H1 (cell line): ENCODE results near the gene FBXO34. TPM values are rescaled to one million over a fixed set of nuclear protein-coding genes. Genes with fewer than 3 reads are reported as not detected.

ENCODE experiments used
- CTBP2 ChIP-seq: IDR thresholded peaks from 2 replicates; pipeline ENCODE4 v1.7.0; 2011; ENCODE audit warnings: borderline replicate concordance, mild to moderate bottlenecking, moderate library complexity, mixed read lengths, low read length; ENCODE audit not compliant: insufficient read depth, insufficient read length
- EZH2 ChIP-seq: fragments of 200-600 bp; sonication (generic); IDR thresholded peaks from 2 replicates; pipeline ENCODE4 v1.7.1; 2012; ENCODE audit warnings: low read depth, mild to moderate bottlenecking, moderate library complexity, low read length, inconsistent platforms; ENCODE audit not compliant: severe bottlenecking
- GABPA ChIP-seq: IDR thresholded peaks from 2 replicates; pipeline ENCODE4 v1.6.1; 2011; ENCODE audit warnings: mild to moderate bottlenecking, low read length, moderate library complexity, borderline replicate concordance; ENCODE audit not compliant: insufficient read depth
- KDM4A ChIP-seq: IDR thresholded peaks from one replicate; pipeline ENCODE4 v1.7.1; 2012; ENCODE audit warnings: low read depth, mild to moderate bottlenecking, moderate library complexity, low read length, inconsistent platforms; ENCODE audit not compliant: severe bottlenecking
- KDM5A ChIP-seq: fragments of 200-600 bp; IDR thresholded peaks from 2 replicates; pipeline ENCODE4 v1.7.1; 2012; ENCODE audit warnings: mild to moderate bottlenecking, low read length, inconsistent platforms, mixed read lengths
- MAFK ChIP-seq: IDR thresholded peaks from 2 replicates; pipeline ENCODE4 v1.6.1; 2012; ENCODE audit warnings: low read depth, mild to moderate bottlenecking, improper control_type of control experiment, low read length
- RBBP5 ChIP-seq: IDR thresholded peaks from 2 replicates; pipeline ENCODE4 v1.7.1; 2012; ENCODE audit warnings: low read depth, mild to moderate bottlenecking, inconsistent platforms, low read length, moderate library complexity, borderline replicate concordance
- TBP ChIP-seq: IDR thresholded peaks from 2 replicates; pipeline ENCODE4 v1.6.1; 2011; ENCODE audit warnings: low read depth, low read length, improper control_type of control experiment
- polyA plus RNA-seq, 7 experiments: library from polyadenylated mRNA; depleted of rRNA in 3 of 7; stranded (reverse) in 5 of 7; unstranded in 2 of 7; fragments of >200 nt in 5 of 7; fragments of 200-250 nt in 2 of 7; gene quantifications; 1 replicate in 5 of 7; 2 replicates in 1 of 7; 4 replicates in 1 of 7; pipeline versions ENCODE4 v1.2.1 to v1.2.3, GENCODE V29; 2011 to 2013; ENCODE audit warnings: missing spikeins in 2 of 7, mixed read lengths in 2 of 7
- total RNA-seq: library from RNA; stranded (reverse); fragmentation: NEBNext Ultra II Directional; extraction: Animal tissue kit (Norgen Biotek cat#: 25700); gene quantifications from 2 replicates; pipeline ENCODE4 v1.2.1, GENCODE V29; 2021

The FBXO34 gene
- total and polyA plus RNA-seq, 2 of the 8 experiments (the other 6 are each of a cell fraction or from before 2014, with no cell fraction given), result 7.0 to 14.4 TPM

- TF ChIP-seq GABPA, result no peak
- TF ChIP-seq MAFK, result no peak
- TF ChIP-seq KDM5A, result no peak
- no peak for TF ChIP-seq EZH2
- TF ChIP-seq CTBP2, result no peak
- TF ChIP-seq TBP, result no peak
- no peak for TF ChIP-seq RBBP5
- TF ChIP-seq KDM4A, result no peak
These were observed 10.2 kb downstream of the FBXO34 start (continued) for GRCh38 chr14:55281316-55281839.
